K562 (cell line): ENCODE measurements around the gene ICAM1. TPM values are rescaled to one million over a fixed set of nuclear protein-coding genes. Genes with fewer than 3 reads are reported as not detected.

Experiments
- ATAC-seq: fragments of 200-7000 bp; cut with Tn5 transposase; 3 replicates; pipeline ENCODE4 v1.9.1; 2020; ENCODE audit warnings: moderate library complexity
- BruUV-seq: library from RNA; stranded (reverse); fragments of 400-500 nt; replicated peaks from 2 replicates; lab custom pipeline; 2021; lab: Mats Ljungman, UMichigan
- CTCF ChIA-PET: fragments of 300-600 bp; formaldehyde crosslinking; extraction: SDS; loops from one replicate; lab custom pipeline; 2021; ENCODE audit warnings: low intra/inter-chr PET ratio; lab: Yijun Ruan, JAX
- POLR2A ChIA-PET: fragments of 300-600, 350-650 bp; sonication (Branson Sonifier 250); formaldehyde crosslinking; extraction: SDS; loops from one replicate; lab custom pipeline; 2021; ENCODE audit warnings: antibody characterized with exemption, inconsistent platforms; lab: Yijun Ruan, JAX
- DNase-seq, 4 experiments: peaks; one replicate each; pipeline versions ENCODE4 v3.0.0 to v3.0.0-alpha.2; 2011 to 2018; ENCODE audit warnings: low spot score in 3 of 4, mixed read lengths in 3 of 4; ENCODE audit errors: extremely low read depth in 1 of 4
- FAIRE-seq: peaks from 2 replicates; lab custom pipeline; 2011; peaks lifted over from hg19 to GRCh38; lab: Jason Lieb, UNC
- H2AFZ ChIP-seq: 2 replicates; pipeline ENCODE4 v1.6.0; 2011; ENCODE audit warnings: low read depth, low read length, control low read depth, inconsistent platforms
- H3K27ac ChIP-seq: fragments of 200-600 bp; 3 replicates; pipeline ENCODE4 v1.8.0; 2011; ENCODE audit warnings: low read depth, mild to moderate bottlenecking, control low read depth, inconsistent platforms, low read length, moderate library complexity, mixed read lengths; ENCODE audit errors: extremely low read depth
- H3K27me3 ChIP-seq, 2 experiments: fragments of 300-600 bp in 1 of 2; 2 replicates in 1 of 2; 3 replicates in 1 of 2; pipeline versions ENCODE4 v1.6.0 to v1.8.0; 2011; ENCODE audit warnings: inconsistent platforms in 2 of 2, low read length in 2 of 2, mild to moderate bottlenecking in 1 of 2, mixed read lengths in 1 of 2, moderate library complexity in 1 of 2; ENCODE audit not compliant: control insufficient read depth in 2 of 2, insufficient read depth in 2 of 2
- H3K36me3 ChIP-seq: fragments of 300-600 bp; 3 replicates; pipeline ENCODE4 v1.8.0; 2011; ENCODE audit warnings: mild to moderate bottlenecking, low read length, inconsistent platforms; ENCODE audit not compliant: control insufficient read depth, insufficient read depth
- H3K4me1 ChIP-seq, 2 experiments: fragments of 200-600 bp in 1 of 2; replicated peaks in 1 of 2; 2 replicates in 1 of 2; 3 replicates in 1 of 2; pipeline versions ENCODE4 v1.5.1 to v1.8.0; 2011; ENCODE audit warnings: inconsistent platforms in 2 of 2, low read length in 2 of 2, mild to moderate bottlenecking in 1 of 2, mixed read lengths in 1 of 2, moderate library complexity in 1 of 2; ENCODE audit not compliant: control insufficient read depth in 2 of 2, insufficient read depth in 2 of 2
- H3K4me2 ChIP-seq: 2 replicates; pipeline ENCODE4 v1.6.1; 2011; ENCODE audit warnings: low read length, control low read depth, inconsistent platforms, mixed read lengths; ENCODE audit not compliant: insufficient read depth
- H3K4me3 ChIP-seq: fragments of 200-600 bp; sonication (generic), shearing (Covaris generic); 2 replicates; pipeline ENCODE4 v1.5.1; 2016; ENCODE audit warnings: control low read depth, inconsistent platforms
- H3K79me2 ChIP-seq: fragments of 200-600 bp; 3 replicates; pipeline ENCODE4 v1.8.0; 2011; ENCODE audit warnings: low read length, inconsistent platforms; ENCODE audit not compliant: control insufficient read depth, insufficient read depth
- H3K9ac ChIP-seq, 2 experiments: 2 replicates each; pipeline versions ENCODE4 v1.6.0 to v1.6.1; 2011; ENCODE audit warnings: low read depth in 2 of 2, low read length in 2 of 2, control low read depth in 1 of 2, inconsistent platforms in 1 of 2, mild to moderate bottlenecking in 1 of 2, mixed read lengths in 1 of 2; ENCODE audit not compliant: insufficient read depth in 1 of 2
- H3K9me1 ChIP-seq: one replicate; pipeline ENCODE4 v1.6.0; 2011; ENCODE audit warnings: inconsistent platforms, mild to moderate bottlenecking, low read length, moderate library complexity; ENCODE audit not compliant: control insufficient read depth, insufficient read depth
- H3K9me3 ChIP-seq: replicated peaks from 2 replicates; pipeline ENCODE4 v1.5.1; 2011; ENCODE audit warnings: low read depth, low read length, inconsistent platforms; ENCODE audit not compliant: control insufficient read depth, insufficient read depth
- H4K20me1 ChIP-seq: replicated peaks from 2 replicates; pipeline ENCODE4 v1.6.1; 2011; ENCODE audit warnings: low read length, inconsistent platforms, mixed read lengths; ENCODE audit not compliant: control insufficient read depth, insufficient read depth
- FUS ChIP-seq: fragments of 200-400 bp; formaldehyde crosslinking; optimal IDR thresholded peaks from 2 replicates; pipeline ENCODE3; 2017; ENCODE audit warnings: low read depth, low read length
- HSF4 ChIP-seq: fragments of 250-450 bp; sonication (Bioruptor Pico); IDR thresholded peaks from 2 replicates; pipeline ENCODE4 v2.1.2; 2022; ENCODE audit warnings: mild to moderate bottlenecking, moderate library complexity, borderline replicate concordance
- PHB ChIP-seq: fragments of 250-450 bp; sonication (Bioruptor Pico); IDR thresholded peaks from 2 replicates; pipeline ENCODE4 v1.5.0; 2021
- POLR2G ChIP-seq: fragments of 200-400 bp; formaldehyde crosslinking; IDR thresholded peaks from 2 replicates; pipeline ENCODE4 v1.6.1; 2017; ENCODE audit warnings: low read depth, mild to moderate bottlenecking, antibody characterized with exemption, low read length, moderate library complexity
- RBFOX2 ChIP-seq: fragments of 200-400 bp; formaldehyde crosslinking; IDR thresholded peaks from 2 replicates; pipeline ENCODE4 v1.6.1; 2017; ENCODE audit warnings: low read depth, mild to moderate bottlenecking, low read length, moderate library complexity
- ZNF121 ChIP-seq: sonication (generic); formaldehyde crosslinking; conservative IDR thresholded peaks from 2 replicates; pipeline ENCODE4 v1.8.0; 2022; ENCODE audit warnings: missing genetic modification reagents
- WGBS: fragments of 100-300 bp; shearing (Covaris generic); methylation state at CpG from one replicate; pipeline ENCODE4 v1.1.6; 2016; ENCODE audit warnings: low coverage, mixed read lengths; ENCODE audit not compliant: insufficient coverage; ENCODE audit errors: missing lambda C conversion rate; 5-methylcytosine and 5-hydroxymethylcytosine counted together
- in situ Hi-C: fragments of 300-500 bp; cut with MboI; formaldehyde crosslinking; loops from 4 replicates; pipeline ENCODE4 v1.15.0; 2018; ENCODE audit warnings: inconsistent platforms, mixed read lengths
- intact Hi-C: fragments of 100-400 bp; cut with micrococcal nuclease; formaldehyde crosslinking; loops from 2 replicates; pipeline ENCODE4 v1.14.2; 2022
- polyA plus RNA-seq, 8 experiments: library from polyadenylated mRNA; depleted of rRNA in 4 of 8; stranded (reverse) in 5 of 8; unstranded in 3 of 8; fragments of >200 nt; fragmentation: Nextera tagmentation in 2 of 8; fragmentation: Illumina TruSeq in 1 of 8; extraction: Ambion mirVana in 2 of 8; extraction: Trizol in 1 of 8; gene quantifications; 2 replicates each; pipeline versions ENCODE4 v1.2.1 to v1.2.3, GENCODE V29; 2011 to 2014; ENCODE audit warnings: inconsistent platforms in 1 of 8, missing spikeins in 1 of 8
- total RNA-seq, 7 experiments: library from RNA; depleted of rRNA in 6 of 7; stranded (reverse); fragments of >200 nt in 6 of 7; fragmentation: Illumina TruSeq in 2 of 7; extraction: Trizol in 2 of 7; gene quantifications; 2 replicates each; pipeline versions ENCODE4 v1.2.1 to v1.2.3, GENCODE V29; 2011 to 2021; ENCODE audit warnings: low replicate concordance in 1 of 7
- TF ChIP-seq, protein P1 (sequence below): fragments of 450-650 bp; formaldehyde crosslinking; IDR thresholded peaks from 2 replicates; pipeline ENCODE4 v1.4.0; 2022; ENCODE audit warnings: mild to moderate bottlenecking, moderate library complexity

ICAM1 gene
- total and polyA plus RNA-seq, 9 of the 15 experiments (the other 6 are each of a cell fraction or from before 2014, with no cell fraction given), result 2.3 to 24.4 (median 13.4) TPM

DNA sequence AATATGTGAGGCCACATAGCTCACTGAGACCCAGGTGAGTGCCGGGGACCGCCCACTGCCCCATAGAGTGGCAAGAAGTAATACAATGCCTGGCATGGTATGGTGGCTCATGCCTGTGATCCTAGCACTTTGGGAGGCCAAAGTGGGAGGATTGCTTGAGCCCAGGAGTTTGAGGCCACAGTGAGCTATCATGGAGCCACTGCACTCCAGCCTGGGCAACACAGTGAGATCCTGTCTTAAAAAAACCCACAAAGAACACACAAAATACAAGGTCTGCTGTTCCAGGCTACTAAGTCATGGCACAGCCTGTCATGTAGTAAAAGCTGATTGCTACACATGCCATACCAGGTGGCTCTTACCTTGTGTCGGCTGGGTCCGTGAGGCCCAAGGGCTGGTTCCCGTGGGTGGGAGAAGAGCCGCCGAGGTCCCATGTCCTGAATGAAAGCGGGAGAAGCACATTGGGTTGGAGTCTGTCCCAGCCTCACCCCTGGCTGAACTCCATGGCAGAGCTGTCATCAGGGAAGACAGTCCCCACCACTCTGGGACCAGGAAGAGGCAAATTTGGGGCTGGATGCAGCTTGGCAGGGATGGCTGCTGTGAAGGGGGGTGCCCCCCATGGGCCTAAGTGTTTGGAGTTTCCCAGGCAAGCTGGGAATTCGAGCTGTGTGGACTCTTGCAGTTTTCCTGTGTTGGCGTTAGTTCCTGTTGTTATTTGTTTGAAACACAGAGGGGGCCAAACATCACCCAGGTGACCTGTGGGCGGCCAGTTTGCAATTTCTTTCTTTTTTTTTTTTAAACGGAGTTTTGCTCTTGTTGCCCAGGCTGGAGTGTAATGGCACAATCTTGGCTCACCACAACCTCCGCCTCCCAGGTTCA, 48.1 kb downstream of the ICAM1 start (continued):
- TF ChIP-seq HSF4 (CRISPR knock-in tag), result no peak
- peak; percentile 5; the same call in 1 of the 2 replicates for TF ChIP-seq RBFOX2
- TF ChIP-seq PHB (CRISPR knock-in tag), result no peak
- TF ChIP-seq ZNF121 (CRISPR knock-in tag), result peak; percentile 90
- TF ChIP-seq, protein P1, sequence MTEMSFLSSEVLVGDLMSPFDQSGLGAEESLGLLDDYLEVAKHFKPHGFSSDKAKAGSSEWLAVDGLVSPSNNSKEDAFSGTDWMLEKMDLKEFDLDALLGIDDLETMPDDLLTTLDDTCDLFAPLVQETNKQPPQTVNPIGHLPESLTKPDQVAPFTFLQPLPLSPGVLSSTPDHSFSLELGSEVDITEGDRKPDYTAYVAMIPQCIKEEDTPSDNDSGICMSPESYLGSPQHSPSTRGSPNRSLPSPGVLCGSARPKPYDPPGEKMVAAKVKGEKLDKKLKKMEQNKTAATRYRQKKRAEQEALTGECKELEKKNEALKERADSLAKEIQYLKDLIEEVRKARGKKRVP, result no peak
- TF ChIP-seq, all 486 proteins: peak for 2

DNA sequence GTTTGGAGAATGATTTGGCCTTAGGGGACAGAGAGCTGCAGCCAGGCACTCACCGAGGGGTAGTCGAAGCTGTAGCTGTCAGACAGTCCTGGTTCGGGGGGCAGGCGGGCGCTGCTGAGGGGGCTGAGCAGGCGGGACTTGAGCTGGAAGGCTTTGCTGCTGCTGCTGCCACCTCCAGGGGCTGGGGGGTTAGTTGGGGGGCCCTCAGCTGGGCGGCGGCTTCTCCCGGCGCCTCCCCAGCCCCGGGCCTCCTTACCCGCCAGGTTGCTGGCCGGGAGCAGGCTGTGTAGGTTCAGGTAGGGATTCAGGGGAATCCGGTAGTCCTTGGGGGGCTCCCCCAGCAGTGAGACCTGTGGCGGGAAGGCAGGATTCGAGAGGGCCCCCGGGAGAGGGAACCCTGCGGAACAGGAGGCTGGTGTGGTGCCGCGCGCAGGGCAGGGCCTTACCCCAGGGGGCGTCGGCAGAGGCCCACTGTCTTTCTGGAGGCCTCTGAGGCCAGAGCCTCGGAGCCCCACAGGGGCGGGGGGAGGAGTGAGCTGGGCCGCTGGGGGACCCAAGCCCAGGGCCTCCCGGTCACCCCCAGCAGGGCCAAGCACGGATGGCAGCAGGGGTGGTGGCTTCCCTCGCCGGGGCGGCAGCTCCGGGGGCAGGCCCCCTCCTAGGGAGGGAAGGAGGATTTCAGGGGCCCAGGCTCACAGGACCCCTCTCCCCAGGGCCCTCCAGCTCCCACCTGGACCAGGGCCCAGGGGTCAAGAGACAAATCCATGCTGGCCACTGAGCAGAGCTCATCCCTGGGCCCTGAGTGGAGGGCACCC, 49.9 kb downstream of the ICAM1 start:
- Histone ChIP-seq H3K4me2 (no peak overlapping the region), H3K9ac (peak overlapping the region in 1 of 2 experiments; percentile 13; a peak in 1 of 4 replicates), H3K79me2 (peaks cover 2% of the 10 kb centered on the region; the same call in 2 of the 3 replicates), H3K27me3 (no peaks in the 10 kb centered on the region), H3K4me1 (peaks cover 11 to 57% of the 10 kb centered on the region in 2 experiments), H3K9me1 (no peaks in the 10 kb centered on the region), H3K4me3 (no peak overlapping the region), H2AFZ (no peak overlapping the region), H3K9me3 (no peaks in the 10 kb centered on the region), H3K36me3 (peaks cover 96% of the 10 kb centered on the region; the same call in 2 of the 3 replicates), H4K20me1 (0 out of 2 replicates have a peak, but pooled peaks cover 8% of the 10 kb centered on the region), H3K27ac (no peak overlapping the region)
- DNase-seq (no peak), ATAC-seq (no peak), FAIRE-seq (no peak)
- WGBS, result 97% methylated on average over 11 of the region's 32 CpGs
- no TSS peak for BruUV-seq
- TF ChIP-seq POLR2G (peak; percentile 66), FUS (no peak), RBFOX2 (peak; percentile 50)
- ChIA-PET CTCF (no interaction called here), POLR2A (interaction anchor here (0.7 to 2.0 kb wide), 5 partner anchors 11 to 31 kb away, joined by 3 to 9 read pairs (median 3); partner anchors contain the start of gene RAVER1)
- in situ Hi-C loops (no loop called here), intact Hi-C loops (no loop called here)
